Endothelial cell (in vitro differentiated cells): ENCODE results near the gene NMRK1. TPM values are rescaled to one million over a fixed set of nuclear protein-coding genes. Genes with fewer than 3 reads are reported as not detected.

ENCODE experiments used
- DNase-seq: peaks from one replicate; pipeline ENCODE4 v3.0.0; 2021; ENCODE audit warnings: low spot score
- H3K27ac Mint-ChIP-seq: one replicate; pipeline ENCODE4 v1.8.0; 2021; ENCODE audit warnings: mixed read lengths, inconsistent platforms; ENCODE audit not compliant: unreplicated experiment
- H3K27me3 Mint-ChIP-seq: one replicate; pipeline ENCODE4 v1.8.0; 2021; ENCODE audit warnings: mild to moderate bottlenecking, moderate library complexity, mixed read lengths, inconsistent platforms; ENCODE audit not compliant: unreplicated experiment
- H3K36me3 Mint-ChIP-seq: one replicate; pipeline ENCODE4 v1.8.0; 2021; ENCODE audit warnings: mild to moderate bottlenecking, low read depth, mixed read lengths, inconsistent platforms; ENCODE audit not compliant: unreplicated experiment
- H3K4me1 Mint-ChIP-seq: one replicate; pipeline ENCODE4 v1.8.0; 2021; ENCODE audit warnings: mild to moderate bottlenecking, mixed read lengths, inconsistent platforms; ENCODE audit not compliant: unreplicated experiment
- H3K4me3 Mint-ChIP-seq: one replicate; pipeline ENCODE4 v1.8.0; 2021; ENCODE audit warnings: mild to moderate bottlenecking, mixed read lengths, inconsistent platforms; ENCODE audit not compliant: unreplicated experiment
- H3K9me3 Mint-ChIP-seq: one replicate; pipeline ENCODE4 v1.8.0; 2021; ENCODE audit warnings: mixed read lengths, inconsistent platforms; ENCODE audit not compliant: unreplicated experiment
- CTCF ChIP-seq: fragments of 200-600 bp; sonication (generic); IDR thresholded peaks from one replicate; pipeline ENCODE4 v1.5.0; 2021; ENCODE audit warnings: antibody characterized with exemption; ENCODE audit not compliant: unreplicated experiment
- total RNA-seq: library from RNA; stranded (reverse); fragmentation: NEBNext Ultra II Directional; extraction: Animal tissue kit (Norgen Biotek cat#: 25700); gene quantifications from one replicate; pipeline ENCODE4 v1.2.1, GENCODE V29; 2021; ENCODE audit not compliant: unreplicated experiment

The NMRK1 gene
- total RNA-seq, 1 donor from 2014 or later, result 58.2 TPM

DNA sequence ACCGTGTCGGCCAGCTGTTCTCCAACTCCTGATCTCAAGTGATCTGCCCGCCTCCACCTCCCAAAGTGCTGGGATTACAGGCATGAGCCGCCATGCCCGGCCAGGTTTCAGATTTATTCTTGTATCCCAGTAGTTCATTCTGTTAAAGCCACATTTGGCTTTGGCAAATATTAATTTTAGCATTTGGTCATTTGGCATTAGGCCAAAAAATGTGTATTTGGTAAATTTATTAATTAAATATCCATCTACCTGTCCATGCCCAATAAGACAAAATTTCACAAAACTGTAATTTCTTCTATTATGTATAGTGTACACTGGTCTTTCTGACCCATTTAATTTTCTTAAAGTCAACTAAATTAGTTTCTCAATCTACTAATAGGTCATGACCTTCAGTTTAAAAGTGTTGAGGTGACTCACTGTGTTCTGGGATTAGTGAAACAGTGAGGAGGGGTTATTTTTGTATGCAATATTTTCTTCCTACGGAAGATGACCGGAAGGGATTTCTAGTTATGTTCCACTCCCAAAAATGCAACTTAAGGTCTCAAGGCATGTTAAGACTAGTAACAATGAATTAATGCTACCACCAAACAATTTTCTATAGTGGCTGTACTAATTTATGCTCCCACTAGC, 21.4 kb upstream of the NMRK1 start:
- no peaks in the 10 kb centered on the region for H3K27me3 Mint-ChIP-seq
- DNase-seq, result no peak
- no peak overlapping the region for H3K4me3 Mint-ChIP-seq
- no peaks in the 10 kb centered on the region for H3K9me3 Mint-ChIP-seq
- H3K4me1 Mint-ChIP-seq, result peaks cover 6% of the 10 kb centered on the region
- H3K27ac Mint-ChIP-seq, result no peak overlapping the region
- no peaks in the 10 kb centered on the region for H3K36me3 Mint-ChIP-seq
- TF ChIP-seq CTCF, result no peak

GRCh38 chr9:75108571-75108970, 20.6 kb upstream of the NMRK1 start:
- no peak for TF ChIP-seq CTCF
- no peaks in the 10 kb centered on the region for H3K36me3 Mint-ChIP-seq
- H3K27ac Mint-ChIP-seq, result no peak overlapping the region
- H3K9me3 Mint-ChIP-seq, result no peaks in the 10 kb centered on the region
- H3K4me3 Mint-ChIP-seq, result no peak overlapping the region
- no peaks in the 10 kb centered on the region for H3K27me3 Mint-ChIP-seq
- DNase-seq, result no peak
- H3K4me1 Mint-ChIP-seq, result peaks cover 6% of the 10 kb centered on the region

DNA sequence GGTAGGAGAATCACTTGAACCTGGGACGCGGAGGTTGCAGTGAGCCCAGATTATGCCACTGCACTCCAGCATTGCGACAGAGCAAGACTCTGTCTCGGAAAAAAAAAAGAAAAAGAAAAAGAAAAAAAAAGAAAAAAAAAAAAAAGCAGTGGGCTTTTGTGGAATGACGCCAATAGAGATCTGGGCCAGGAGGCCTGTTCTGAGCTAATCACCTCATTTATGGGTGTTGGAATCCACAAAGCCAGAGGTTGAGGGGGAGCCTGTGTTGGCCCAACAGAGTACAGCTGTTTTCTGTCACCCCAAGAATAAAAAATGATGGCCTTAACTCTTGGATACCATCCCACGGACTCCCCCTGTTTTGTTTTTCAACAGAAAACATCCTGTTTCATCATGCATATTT, 18.9 kb upstream of the NMRK1 start:
- DNase-seq, result no peak
- Mint-ChIP-seq H3K4me1 (peaks cover 3% of the 10 kb centered on the region), H3K9me3 (no peaks in the 10 kb centered on the region), H3K27ac (no peak overlapping the region), H3K4me3 (no peak overlapping the region), H3K36me3 (no peaks in the 10 kb centered on the region), H3K27me3 (no peaks in the 10 kb centered on the region)
- no peak for TF ChIP-seq CTCF

DNA sequence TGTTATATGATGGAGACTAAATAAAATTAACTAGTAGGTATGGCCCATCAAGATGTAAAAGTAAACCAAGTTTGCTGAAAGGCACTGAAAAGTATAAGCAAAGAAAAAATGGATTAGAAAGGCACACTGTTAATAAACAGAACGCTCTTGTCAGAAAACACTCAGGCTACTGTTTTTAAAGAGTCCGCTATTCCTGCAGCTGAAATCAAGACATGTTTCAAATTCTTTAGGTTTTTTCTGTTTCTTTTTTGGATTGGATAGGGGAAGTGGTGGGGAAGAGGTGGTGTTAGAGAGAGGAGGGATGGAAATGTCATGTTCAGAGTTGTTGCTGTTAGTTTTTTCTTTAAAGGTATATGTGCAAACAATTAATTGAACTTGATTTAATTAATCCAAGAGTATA, 17.9 kb upstream of the NMRK1 start:
- Mint-ChIP-seq H3K36me3 (no peaks in the 10 kb centered on the region), H3K27me3 (no peaks in the 10 kb centered on the region), H3K4me3 (no peak overlapping the region), H3K4me1 (peaks cover 5% of the 10 kb centered on the region), H3K9me3 (no peaks in the 10 kb centered on the region), H3K27ac (no peak overlapping the region)
- no peak for DNase-seq
- TF ChIP-seq CTCF, result no peak

DNA sequence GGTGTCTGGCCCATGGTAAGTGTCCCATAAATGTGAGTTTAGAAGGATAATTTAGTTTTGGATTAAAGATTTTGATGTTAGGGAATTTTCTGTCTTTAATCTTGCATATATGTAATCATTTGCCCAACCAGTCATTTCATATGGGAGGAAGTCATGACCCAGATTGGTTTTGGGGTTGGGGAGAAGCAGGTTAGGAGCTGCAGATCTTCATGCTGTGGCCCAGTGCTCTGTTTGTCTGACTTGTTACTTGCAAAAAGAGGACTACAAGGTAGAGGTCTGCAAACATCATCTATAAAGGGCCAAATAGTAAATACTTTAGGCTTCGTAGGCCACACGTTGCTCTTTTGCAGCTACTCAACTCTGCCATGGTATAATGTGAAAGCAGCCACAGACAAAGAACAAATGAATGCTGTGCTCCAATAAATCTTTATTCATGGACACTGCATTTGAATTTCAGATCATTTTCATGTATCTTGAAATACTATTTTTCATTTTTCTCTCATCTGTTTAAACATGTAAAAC, 17.1 kb upstream of the NMRK1 start:
- no peaks in the 10 kb centered on the region for H3K9me3 Mint-ChIP-seq
- no peaks in the 10 kb centered on the region for H3K27me3 Mint-ChIP-seq
- DNase-seq, result no peak
- no peak overlapping the region for H3K27ac Mint-ChIP-seq
- no peaks in the 10 kb centered on the region for H3K36me3 Mint-ChIP-seq
- no peak overlapping the region for H3K4me3 Mint-ChIP-seq
- H3K4me1 Mint-ChIP-seq, result peaks cover 7% of the 10 kb centered on the region
- no peak for TF ChIP-seq CTCF
